Stimulated activated CD4-positive, alpha-beta T cell treated with anti-CD3 and anti-CD28 coated beads, Interleukin-1b, Interleukin-23, amount 100 ng/mL, for 24 hours (primary cell): ENCODE data around the gene XIRP2.
"Not testable (repeated sequence)": the region's sequence is repeated elsewhere in the genome, so short reads cannot be mapped to it uniquely, and the experiment has no call there.

Experiments
- DNase-seq, 4 experiments: peaks; one replicate each; pipeline ENCODE4 v3.0.0-alpha.2; 2020; ENCODE audit warnings: low read depth in 4 of 4, low spot score in 1 of 4

Gene XIRP2

DNA sequence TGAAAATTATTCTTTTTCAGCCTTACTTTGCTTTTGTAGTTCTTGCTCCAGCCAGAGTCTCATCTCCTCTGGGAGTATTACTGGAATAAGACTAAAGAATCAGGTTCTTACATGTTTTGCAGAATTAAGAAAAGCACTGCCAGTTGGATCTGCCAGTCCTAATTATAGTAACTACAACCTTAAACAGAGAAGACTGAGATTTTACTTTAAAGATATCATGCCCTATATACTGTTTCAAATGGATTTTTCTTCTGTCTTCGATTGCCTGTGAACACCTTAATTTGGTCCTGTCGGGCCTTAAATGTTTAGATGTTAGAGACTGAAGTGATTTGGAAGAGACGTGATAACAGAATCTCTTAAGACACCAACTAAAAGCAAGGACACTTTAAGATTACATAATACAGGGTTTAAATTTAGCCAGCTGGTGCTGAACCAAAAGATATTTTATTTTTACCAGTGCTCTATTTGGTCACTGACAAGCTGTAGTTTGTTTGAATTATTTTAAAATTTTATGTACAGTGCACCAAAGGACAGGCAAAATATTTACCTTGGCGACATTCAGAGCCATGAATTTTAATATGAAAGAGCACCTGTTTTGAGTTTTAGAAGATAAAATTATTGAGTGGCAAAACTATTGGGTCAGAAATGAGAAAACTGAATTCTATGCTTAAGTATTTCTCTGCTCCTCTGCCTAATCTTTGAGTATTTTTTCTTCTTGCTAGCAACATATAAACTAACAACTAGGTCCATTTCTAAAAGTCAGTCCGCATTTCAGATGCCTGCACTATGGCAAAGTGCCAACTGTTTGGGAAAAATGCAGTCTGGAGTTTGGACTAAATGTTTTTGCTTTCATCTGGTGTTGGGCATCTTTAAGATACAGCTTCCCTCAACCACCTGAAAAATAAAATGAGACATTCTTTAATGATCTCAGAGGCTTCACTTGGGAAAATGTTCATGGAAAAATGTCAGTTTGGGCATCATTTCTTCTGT is 300.0 kb downstream of the XIRP2 start:
- DNase-seq = no peak

DNA sequence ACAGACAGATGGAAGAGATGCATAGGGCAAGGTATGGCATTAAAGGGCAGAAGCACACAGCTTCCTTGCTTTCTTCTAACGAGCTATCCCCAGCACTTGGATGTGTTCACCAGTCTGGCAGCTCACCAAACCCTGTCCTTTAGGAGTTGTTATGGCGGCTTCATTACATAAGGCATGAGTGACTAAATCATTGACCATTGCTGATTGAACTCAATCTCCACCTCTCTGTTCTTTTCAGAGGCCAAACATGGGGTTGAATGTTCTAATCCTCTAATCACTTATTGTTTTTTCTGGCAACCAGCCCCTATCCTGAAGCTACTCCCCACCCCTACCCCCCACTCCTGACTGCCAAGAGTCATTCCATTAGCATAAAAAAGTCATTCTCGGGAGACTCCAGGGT is 301.8 kb downstream of the XIRP2 start:
- DNase-seq = no peak

DNA sequence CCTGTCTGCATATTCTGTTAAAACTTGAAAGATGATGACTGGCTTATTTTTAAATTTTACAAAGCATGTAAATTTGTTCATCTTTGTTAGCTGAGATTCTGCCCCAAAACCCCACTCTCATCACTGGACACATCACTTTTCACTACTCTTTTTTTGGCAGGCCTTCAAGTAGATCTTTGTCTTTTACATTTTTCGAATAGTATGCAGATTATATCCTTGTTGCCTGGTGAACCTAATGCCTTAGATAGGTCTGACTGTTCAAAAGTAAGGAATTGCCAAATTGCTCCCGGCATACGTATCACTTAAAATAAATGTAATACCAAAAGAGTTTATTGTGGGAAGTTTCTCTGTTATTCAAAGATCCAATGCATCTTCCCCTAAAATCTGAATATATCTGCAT is 303.3 kb downstream of the XIRP2 start:
- DNase-seq = no peak

DNA sequence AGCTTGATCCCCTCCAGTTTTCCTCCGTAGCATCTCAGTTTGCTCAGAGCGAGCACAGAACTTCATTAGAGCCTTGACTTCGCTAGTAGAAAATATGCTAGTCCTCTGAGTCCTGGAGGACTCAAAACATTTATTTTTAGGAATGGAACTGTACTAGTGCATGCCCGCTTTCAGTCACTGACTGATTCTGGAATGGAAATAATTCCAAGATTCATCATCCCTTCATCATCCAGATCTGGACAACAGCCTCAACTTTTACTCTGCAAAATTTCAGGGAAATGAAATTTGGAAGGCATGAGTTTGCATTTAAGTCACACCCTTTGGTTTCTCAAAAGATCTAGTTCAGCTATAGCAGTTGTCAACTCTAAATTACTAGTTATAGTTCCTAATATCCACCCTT is 304.6 kb downstream of the XIRP2 start:
- DNase-seq = no peak

DNA sequence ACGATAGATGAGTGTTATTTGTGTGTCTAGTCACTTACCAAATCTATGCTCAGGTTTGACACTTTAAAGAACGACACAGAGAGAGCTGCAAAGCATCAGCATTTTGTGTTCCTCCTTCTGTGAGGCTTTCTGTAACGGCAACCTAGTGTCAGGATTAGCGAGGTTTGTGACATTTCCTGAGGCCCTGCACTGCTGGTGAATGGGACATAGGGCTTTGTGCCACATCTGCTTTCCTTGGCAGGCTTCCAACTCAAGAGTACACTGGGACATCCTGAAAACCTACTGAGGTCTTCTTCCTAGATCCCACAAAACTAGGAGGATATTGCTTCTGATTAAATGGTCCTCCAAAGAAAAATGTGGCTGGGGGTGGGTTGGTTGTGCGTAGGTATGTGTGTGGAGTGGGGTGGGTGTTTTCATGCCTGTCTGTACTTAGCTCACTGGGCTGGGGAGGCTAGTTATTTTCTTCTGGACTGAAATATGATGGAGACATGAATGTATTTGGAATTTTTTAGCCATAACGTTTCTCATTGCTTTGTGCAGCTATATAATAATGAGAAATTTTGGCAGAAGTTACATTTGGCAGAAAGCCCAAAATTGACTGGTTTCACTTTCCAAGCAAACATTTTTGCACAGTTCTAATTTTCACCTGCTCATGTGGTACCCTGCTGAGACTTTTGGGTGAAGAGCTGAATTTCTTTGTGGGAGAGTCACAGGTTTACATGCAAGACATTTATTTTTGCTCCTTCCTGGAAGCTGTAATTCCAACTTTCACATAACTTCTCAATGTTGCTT is 308.4 kb downstream of the XIRP2 start:
- no peak for DNase-seq

DNA sequence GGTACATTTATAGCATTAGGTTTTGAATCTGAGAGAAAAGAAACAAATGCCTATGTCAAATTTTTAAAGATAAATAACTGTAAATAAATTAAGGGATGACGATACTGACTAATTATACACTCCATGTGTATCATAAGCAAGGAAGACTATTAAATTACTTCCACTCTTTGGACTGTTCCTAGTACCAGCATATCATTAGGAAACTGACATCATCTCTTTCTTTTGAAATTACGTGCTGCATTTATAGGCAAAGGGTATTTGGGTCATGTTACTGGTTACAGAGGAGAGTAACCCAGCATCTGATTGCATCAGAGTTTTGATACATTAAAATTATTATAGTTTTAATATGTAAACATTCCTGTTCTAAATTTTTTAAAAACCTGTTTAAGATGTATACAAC is 309.7 kb downstream of the XIRP2 start:
- no peak for DNase-seq

DNA sequence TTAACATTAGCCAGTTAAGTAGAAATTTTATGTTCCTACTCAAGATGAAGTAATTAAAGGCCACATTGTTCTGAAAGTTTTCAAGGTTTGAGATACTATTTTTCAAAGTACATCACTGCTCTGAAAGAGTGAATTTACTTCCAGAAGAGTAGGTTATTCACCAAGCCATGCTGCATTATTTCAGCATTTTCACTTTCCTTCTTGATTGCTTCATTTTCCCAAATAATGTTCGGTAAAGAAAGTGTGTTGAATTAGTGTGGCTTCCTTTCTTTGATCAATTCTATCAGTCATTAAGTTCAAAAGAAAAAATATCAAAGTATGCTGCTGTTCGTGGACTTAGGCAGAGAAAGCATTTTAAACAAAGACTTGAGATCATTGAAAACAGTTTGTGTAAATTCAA is 310.3 kb downstream of the XIRP2 start:
- DNase-seq = no peak

DNA sequence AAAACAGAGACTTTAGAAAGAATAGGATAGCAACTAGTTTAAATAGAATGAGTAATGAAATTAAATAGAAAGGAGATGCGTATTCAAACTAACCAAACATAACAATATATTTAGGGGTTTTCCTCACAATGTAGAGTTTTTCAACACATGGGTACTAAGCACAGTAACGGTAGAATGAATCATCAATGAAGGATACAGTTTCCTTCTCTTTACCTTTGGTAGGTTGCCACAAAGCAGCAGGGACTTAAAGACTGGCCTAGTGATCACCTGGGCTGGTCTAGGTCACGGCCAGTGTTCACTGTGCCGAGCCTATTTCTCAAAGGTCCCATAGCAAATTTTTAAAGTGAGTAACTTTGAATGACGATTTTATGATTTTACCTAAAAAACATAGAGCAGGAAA is 311.7 kb downstream of the XIRP2 start:
- no peak for DNase-seq

DNA sequence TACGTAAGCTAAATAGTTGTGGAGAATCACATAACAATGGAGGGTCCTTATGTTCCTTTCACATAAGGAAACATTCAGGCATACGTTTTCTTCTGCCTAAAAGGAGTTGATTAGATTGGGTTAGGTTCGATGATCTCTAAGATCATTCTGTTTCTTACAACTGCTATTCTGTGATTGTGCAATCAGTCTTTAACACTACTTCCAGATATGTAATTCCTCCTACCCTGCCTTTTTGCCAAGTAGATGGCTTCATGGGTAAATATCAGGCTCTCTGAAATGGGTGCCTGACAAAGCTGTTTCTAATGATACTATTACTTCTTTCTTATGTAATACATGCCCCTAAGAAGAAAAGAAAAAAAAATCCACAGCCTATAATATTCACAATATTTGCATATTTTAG is 321.5 kb downstream of the XIRP2 start:
- no peak for DNase-seq

DNA sequence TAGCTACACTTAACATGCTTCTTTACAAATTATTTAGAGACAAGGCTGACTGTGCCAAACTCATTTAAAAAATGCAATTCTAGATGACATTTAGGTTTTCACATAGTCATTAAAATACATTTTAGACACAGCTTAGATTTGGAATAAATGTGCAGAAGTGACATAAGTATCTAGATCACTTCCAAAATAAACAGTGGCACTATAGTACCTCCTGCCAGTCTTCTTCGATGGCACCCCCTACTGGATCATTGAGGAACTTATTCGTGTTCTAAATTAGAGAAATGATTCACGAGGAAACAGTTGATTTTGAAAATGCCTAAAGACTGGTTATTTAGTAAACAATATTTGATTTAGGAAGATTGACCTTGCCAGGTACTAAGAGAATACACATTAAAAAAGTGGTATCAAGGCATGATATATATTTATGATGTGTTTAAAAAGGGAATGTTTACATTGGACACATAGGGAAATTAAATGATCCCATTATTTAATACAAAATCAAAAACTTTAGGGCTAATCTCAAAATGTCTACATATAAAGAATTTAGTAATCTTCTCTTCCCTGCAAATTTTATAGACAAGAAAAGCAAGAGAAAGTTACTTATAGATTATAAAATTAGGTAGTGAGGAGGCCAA is 323.9 kb downstream of the XIRP2 start:
- peak in 1 of 4 experiments; percentile 2 for DNase-seq

DNA sequence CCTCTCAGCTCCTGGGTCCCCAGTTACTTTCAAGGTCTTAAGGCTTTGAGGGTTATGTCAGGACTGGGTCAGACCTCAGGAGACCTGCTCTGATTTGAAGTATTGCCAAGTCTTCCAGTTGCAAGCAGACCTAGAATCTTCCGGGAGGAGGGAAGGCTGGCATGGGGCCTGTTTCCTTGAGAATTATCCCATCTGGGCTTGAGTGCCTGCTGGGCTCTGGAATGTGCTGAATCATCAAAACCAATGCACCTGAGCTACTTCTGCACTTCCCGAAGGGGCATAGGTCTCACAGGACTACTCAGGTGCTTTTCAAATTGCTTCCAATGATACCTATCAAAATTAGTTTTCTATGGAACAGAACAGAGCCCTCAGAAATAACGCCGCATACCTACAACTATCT is 327.3 kb downstream of the XIRP2 start:
- DNase-seq = no peak

DNA sequence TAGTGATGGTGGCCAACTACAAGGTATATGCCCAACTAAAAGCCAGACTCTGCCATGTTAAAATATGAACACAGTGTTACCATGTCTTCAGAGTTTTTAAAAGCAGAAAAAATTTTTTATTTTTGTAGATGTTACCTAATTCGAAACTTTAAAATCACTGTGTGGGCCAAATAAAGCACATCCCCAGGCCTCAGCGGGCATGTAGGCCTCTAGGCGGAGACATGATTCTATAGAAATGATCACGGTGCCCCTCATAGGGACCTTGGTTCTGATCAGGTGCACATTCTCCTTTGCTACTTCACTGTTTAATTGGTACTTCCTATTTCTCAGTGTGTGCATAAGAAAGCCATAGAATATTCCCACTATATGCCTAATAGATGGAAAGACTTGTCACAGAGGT is 349.2 kb downstream of the XIRP2 start:
- no peak for DNase-seq

DNA sequence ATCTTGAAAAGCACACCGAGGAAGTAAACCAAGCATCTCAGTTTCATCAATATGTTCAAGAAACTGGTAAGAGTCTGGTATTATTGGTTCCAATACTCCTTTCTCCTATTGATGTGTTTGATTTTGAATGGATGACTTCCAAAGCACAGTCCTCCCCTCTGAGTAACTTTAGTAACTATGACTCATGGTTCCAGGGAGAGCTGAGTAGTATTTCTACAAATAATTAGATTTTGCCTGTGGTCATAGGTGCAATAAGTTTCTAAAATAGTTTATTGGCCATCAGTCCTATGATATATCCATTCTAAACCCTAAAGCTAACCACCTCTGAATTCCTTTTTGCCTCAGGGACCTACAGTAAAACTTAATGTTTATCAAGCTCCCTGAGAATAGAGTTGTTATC is 352.4 kb downstream of the XIRP2 start:
- no peak for DNase-seq

DNA sequence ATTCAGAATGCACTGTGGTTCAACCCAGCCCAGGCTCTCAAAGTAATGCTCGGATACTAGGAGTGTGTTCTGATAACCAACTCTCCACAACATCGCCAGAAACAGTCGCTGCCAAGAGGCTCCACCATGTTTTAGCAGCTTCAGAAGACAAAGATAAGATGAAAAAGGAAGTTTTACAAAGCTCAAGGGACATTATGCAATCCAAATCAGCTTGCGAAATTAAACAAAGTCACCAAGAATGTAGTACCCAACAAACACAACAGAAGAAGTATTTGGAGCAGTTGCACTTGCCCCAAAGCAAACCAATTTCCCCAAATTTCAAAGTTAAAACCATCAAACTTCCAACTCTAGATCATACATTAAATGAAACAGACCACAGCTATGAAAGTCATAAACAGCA is 360.9 kb downstream of the XIRP2 start:
- no peak for DNase-seq

DNA sequence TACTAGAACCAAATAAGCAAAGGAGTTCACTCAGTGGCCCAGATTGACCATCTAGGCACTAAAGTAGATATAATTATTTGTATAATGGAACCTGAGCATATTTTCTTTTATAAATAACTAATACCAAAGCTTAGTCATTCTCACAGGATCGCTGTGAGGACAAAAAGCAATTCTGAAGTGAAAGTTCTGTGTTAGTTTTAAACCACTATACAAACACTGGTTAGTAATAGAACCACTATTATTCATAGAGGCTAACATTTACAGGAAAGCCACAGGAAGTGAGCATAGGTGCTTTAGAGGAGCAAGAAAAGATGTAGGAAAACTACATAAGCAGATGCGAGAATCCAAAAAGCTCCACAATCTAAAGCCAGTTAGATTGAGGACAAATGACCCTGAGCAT is 364.7 kb downstream of the XIRP2 start:
- DNase-seq = no peak

DNA sequence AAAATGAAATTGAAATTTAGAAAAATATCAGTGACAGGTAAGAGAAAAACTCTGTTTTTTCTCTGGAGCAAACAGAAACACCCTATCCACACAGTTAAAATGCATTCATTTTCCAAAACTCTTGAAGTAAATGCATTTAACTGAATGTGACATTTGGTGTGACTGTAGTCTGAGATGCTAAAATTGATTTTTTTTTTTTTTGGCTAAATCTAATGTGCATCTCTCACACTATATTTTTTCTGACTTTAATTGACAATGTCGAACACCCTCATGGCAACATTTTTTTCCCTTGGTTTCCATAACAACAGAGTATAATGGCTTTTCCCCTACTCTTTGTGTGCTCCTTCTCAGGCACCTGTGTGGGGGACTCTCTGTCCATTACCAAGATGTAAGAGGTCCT is 366.4 kb downstream of the XIRP2 start:
- DNase-seq = no peak

DNA sequence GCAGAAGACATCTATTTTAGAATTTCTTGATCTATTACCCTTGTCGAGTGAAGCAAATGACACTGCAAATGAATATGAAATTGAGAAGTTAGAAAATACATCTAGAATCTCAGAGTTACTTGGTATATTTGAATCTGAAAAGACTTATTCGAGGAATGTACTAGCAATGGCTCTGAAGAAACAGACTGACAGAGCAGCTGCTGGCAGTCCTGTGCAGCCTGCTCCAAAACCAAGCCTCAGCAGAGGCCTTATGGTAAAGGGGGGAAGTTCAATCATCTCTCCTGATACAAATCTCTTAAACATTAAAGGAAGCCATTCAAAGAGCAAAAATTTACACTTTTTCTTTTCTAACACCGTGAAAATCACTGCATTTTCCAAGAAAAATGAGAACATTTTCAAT is 370.4 kb downstream of the XIRP2 start:
- no peak for DNase-seq

DNA sequence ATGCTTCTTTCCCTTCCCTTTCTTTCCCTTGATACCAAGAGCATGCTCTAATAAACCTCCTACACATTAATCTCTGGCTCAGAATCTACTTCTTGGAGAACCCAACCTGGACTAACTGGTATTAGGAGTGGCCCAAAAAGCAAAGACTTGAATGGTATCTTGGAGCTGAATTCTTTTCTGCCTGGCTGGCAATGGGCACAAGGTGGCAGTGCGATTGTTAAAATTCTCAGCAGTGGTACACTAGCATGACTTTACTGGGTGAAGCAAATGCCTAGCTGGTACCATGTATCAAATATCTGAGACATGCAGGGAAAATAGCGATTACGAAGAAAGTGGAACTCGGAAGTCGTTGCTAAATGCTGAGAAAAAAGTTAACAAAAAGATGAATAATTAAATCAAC is 376.1 kb downstream of the XIRP2 start:
- no peak for DNase-seq

DNA sequence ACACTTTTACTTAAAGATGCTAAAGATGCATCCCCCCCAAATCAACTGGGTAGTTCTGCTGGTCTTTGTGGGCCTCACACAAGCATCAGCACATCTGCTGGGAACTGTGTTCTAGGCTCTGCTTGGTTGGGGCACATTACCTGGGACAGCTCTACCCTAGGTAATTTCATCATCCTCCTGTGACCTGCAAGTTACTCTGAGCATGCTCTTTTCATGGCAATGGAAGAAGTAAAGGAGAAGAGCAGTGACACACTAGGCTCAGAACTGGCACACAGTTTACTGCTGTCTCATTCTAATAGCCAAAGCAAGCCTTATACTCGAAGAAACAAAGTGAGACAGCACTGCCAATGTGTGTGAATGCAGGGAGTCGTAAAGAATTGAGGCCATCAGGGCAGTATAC is 376.7 kb downstream of the XIRP2 start:
- no peak for DNase-seq

DNA sequence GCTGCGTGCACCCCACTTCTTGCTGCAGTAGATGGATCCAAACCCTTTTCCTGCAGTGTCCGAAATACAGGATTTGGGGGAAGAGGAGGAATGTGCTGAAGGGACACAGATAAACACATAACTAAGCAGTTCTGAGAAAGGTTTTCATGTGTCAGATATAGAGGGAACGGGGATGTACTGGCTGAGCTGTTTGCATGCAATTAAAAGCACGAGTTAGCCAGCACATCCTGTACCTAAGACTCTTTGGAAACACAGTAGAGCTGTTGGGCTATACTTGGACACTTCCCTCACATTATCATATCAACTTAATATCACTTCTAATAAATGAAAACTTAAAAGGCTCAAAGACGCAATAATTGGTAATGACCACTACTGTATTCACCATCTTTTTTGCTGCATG is 377.4 kb downstream of the XIRP2 start:
- no peak for DNase-seq

DNA sequence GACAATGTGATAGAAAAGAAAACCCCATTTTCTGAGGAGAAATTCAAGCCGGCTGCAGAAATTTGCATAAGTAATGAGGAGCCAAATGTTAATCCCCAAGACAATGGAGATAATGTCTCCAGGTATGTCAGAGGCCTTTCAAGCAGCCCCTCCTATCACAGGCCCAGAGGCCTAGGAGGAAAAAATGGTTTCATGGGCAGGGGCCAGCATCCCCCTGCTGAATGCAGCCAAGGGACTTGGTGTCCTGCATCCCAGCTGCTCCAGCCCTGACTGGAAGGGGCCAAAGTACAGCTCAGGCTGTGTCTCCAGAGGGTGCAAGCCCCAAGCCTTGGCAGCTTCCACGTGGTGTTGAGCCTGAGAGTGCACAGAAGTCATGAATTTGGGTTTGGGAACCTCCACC is 380.0 kb downstream of the XIRP2 start:
- DNase-seq = not testable (repeated sequence)

DNA sequence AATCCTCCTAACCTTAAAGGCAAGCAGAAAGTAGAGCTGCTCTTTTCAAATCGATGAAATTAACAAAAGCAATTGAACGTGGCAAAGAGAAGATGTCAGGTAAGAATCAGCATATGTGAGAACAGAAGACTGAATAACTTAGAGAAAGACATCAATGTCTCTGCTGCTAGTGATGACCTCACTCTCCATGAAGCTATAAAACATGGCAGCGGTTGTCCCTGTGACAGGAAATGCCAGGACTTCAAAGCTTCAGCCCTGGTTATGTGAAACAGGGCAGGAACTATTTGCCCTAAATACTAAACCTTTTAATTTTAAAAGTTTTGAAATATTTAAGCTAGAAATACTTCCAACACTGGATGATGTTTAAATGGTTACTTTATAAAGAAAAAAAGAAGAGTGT is 383.7 kb downstream of the XIRP2 start:
- DNase-seq = no peak
